Neutrophil (primary cell): ENCODE results near the gene LDLRAD4.
"Not testable (repeated sequence)": the region's sequence is repeated elsewhere in the genome, so short reads cannot be mapped to it uniquely, and the experiment has no call there.

Source experiments
- H3K27ac ChIP-seq: fragments of 200-600 bp; sonication (generic); 2 replicates; pipeline ENCODE4 v1.5.1; 2016; ENCODE audit warnings: mild to moderate bottlenecking, moderate library complexity
- H3K27me3 ChIP-seq: fragments of 200-600 bp; sonication (generic); 2 replicates; pipeline ENCODE4 v1.6.0; 2016; ENCODE audit warnings: mild to moderate bottlenecking
- H3K36me3 ChIP-seq: fragments of 200-600 bp; sonication (generic); 2 replicates; pipeline ENCODE4 v1.5.1; 2017
- H3K4me1 ChIP-seq, 2 experiments: fragments of 200-600 bp in 1 of 2; sonication (generic) in 1 of 2; 1 replicate in 1 of 2; 2 replicates in 1 of 2; pipeline versions ENCODE4 v1.5.1 to v1.6.1; 2013 to 2016; ENCODE audit warnings: low read depth in 1 of 2, low read length in 1 of 2, mild to moderate bottlenecking in 1 of 2, moderate library complexity in 1 of 2; ENCODE audit not compliant: control insufficient read depth in 1 of 2, insufficient read depth in 1 of 2
- H3K4me3 ChIP-seq, 2 experiments: fragments of 200-600 bp in 1 of 2; sonication (generic) in 1 of 2; 1 replicate in 1 of 2; 2 replicates in 1 of 2; pipeline ENCODE4 v1.5.1; 2013 to 2016; ENCODE audit warnings: low read depth in 1 of 2, low read length in 1 of 2, mild to moderate bottlenecking in 1 of 2, moderate library complexity in 1 of 2
- H3K9me3 ChIP-seq: fragments of 200-600 bp; sonication (generic); 2 replicates; pipeline ENCODE4 v1.5.1; 2016
- CTCF ChIP-seq: fragments of 200-600 bp; sonication (generic); IDR thresholded peaks from 2 replicates; pipeline ENCODE4 v1.5.1; 2016; ENCODE audit warnings: antibody characterized with exemption

Gene LDLRAD4

GRCh38 chr18:13603304-13604019 is 384.9 kb downstream of the LDLRAD4 start:
- Histone ChIP-seq H3K27me3 (no peaks in the 10 kb centered on the region), H3K4me1 (no peaks in the 10 kb centered on the region), H3K4me3 (no peak overlapping the region), H3K9me3 (no peaks in the 10 kb centered on the region), H3K27ac (no peak overlapping the region), H3K36me3 (no peaks in the 10 kb centered on the region)
- no peak for TF ChIP-seq CTCF

- no peaks in the 10 kb centered on the region for H3K36me3 ChIP-seq
- no peak overlapping the region for H3K4me3 ChIP-seq
- H3K9me3 ChIP-seq, result no peaks in the 10 kb centered on the region
- peaks cover 7% of the 10 kb centered on the region for H3K27me3 ChIP-seq
- no peaks in the 10 kb centered on the region for H3K4me1 ChIP-seq
- no peak overlapping the region for H3K27ac ChIP-seq
- TF ChIP-seq CTCF, result no peak
Observed at GRCh38 chr18:13604786-13605185, 386.2 kb downstream of the LDLRAD4 start.

GRCh38 chr18:13605477-13605876 is 386.9 kb downstream of the LDLRAD4 start:
- Histone ChIP-seq H3K4me3 (no peak overlapping the region), H3K27ac (no peak overlapping the region), H3K9me3 (no peaks in the 10 kb centered on the region), H3K36me3 (no peaks in the 10 kb centered on the region), H3K27me3 (peaks cover 10% of the 10 kb centered on the region), H3K4me1 (no peaks in the 10 kb centered on the region)
- TF ChIP-seq CTCF, result no peak

- H3K4me3 ChIP-seq, result no peak overlapping the region
- H3K27me3 ChIP-seq, result peaks cover 14% of the 10 kb centered on the region
- TF ChIP-seq CTCF, result no peak
- no peaks in the 10 kb centered on the region for H3K9me3 ChIP-seq
- no peak overlapping the region for H3K27ac ChIP-seq
- no peaks in the 10 kb centered on the region for H3K36me3 ChIP-seq
- peaks cover 0 to 2% of the 10 kb centered on the region in 2 experiments for H3K4me1 ChIP-seq
Observed at GRCh38 chr18:13605901-13606300, 387.3 kb downstream of the LDLRAD4 start.

- H3K36me3 ChIP-seq, result no peaks in the 10 kb centered on the region
- H3K4me3 ChIP-seq, result no peak overlapping the region
- peaks cover 6 to 10% of the 10 kb centered on the region in 2 experiments for H3K4me1 ChIP-seq
- no peak overlapping the region for H3K27ac ChIP-seq
- peaks cover 23% of the 10 kb centered on the region for H3K27me3 ChIP-seq
- no peak for TF ChIP-seq CTCF
- H3K9me3 ChIP-seq, result no peaks in the 10 kb centered on the region
Observed at GRCh38 chr18:13606604-13607254, 388.2 kb downstream of the LDLRAD4 start.

GRCh38 chr18:13608024-13608562 is 389.5 kb downstream of the LDLRAD4 start:
- Histone ChIP-seq H3K4me1 (peaks cover 11 to 19% of the 10 kb centered on the region in 2 experiments), H3K27me3 (peaks cover 36% of the 10 kb centered on the region)
- not testable (repeated sequence) for H3K36me3 ChIP-seq, H3K9me3 ChIP-seq, H3K27ac ChIP-seq, H3K4me3 ChIP-seq
